Activated CD4-positive, alpha-beta memory T cell treated with anti-CD3 and anti-CD28 coated beads for 36 hours (primary cell): Measurements from ENCODE around the gene PRSS37. TPM values are rescaled to one million over a fixed set of nuclear protein-coding genes. Genes with fewer than 3 reads are reported as not detected.
"Not testable (repeated sequence)": the region's sequence is repeated elsewhere in the genome, so short reads cannot be mapped to it uniquely, and the experiment has no call there.

Source experiments
- CTCF ChIA-PET: fragments of 350-600 bp; sonication (Branson Sonifier 250); formaldehyde crosslinking; loops from one replicate; lab custom pipeline; 2021; ENCODE audit warnings: antibody characterized with exemption, inconsistent platforms; lab: Charles Lee
- POLR2A ChIA-PET: fragments of 350-600 bp; sonication (Branson Sonifier 250); formaldehyde crosslinking; loops from one replicate; lab custom pipeline; 2021; ENCODE audit warnings: antibody characterized with exemption; lab: Charles Lee
- DNase-seq: peaks from one replicate; pipeline ENCODE4 v3.0.0-alpha.2; 2020
- H3K27ac Mint-ChIP-seq: one replicate; pipeline ENCODE4 v1.8.0; 2021; ENCODE audit warnings: mixed read lengths
- H3K27me3 Mint-ChIP-seq: one replicate; pipeline ENCODE4 v1.8.0; 2021; ENCODE audit warnings: mixed read lengths
- H3K36me3 Mint-ChIP-seq: one replicate; pipeline ENCODE4 v1.8.0; 2021; ENCODE audit warnings: mixed read lengths
- H3K4me1 Mint-ChIP-seq: one replicate; pipeline ENCODE4 v1.8.0; 2021; ENCODE audit warnings: low read depth, mixed read lengths
- H3K4me3 Mint-ChIP-seq: one replicate; pipeline ENCODE4 v1.8.0; 2021; ENCODE audit warnings: mild to moderate bottlenecking, mixed read lengths
- H3K9me3 Mint-ChIP-seq: one replicate; pipeline ENCODE4 v1.8.0; 2021; ENCODE audit warnings: mixed read lengths
- intact Hi-C: fragments of 100-400 bp; cut with micrococcal nuclease; formaldehyde crosslinking; loops from one replicate; pipeline ENCODE4 v1.15.1; 2023
- total RNA-seq, 2 experiments: library from RNA; stranded (reverse); gene quantifications; one replicate each; pipeline ENCODE4 v1.2.3, GENCODE V29; 2021

PRSS37 gene
- total RNA-seq, 2 experiments from 2014 or later: not detected

GRCh38 chr7:141844256-141844655 is 3.0 kb upstream of the PRSS37 start:
- no peak overlapping the region for H3K4me3 Mint-ChIP-seq
- intact Hi-C loops: no loop called here
- H3K36me3 Mint-ChIP-seq: no peaks in the 10 kb centered on the region
- no peak overlapping the region for H3K27ac Mint-ChIP-seq
- no peaks in the 10 kb centered on the region for H3K27me3 Mint-ChIP-seq
- no peaks in the 10 kb centered on the region for H3K4me1 Mint-ChIP-seq
- no peak for DNase-seq
- POLR2A ChIA-PET: no interaction called here
- H3K9me3 Mint-ChIP-seq: peaks cover 10% of the 10 kb centered on the region
- CTCF ChIA-PET: no interaction called here

GRCh38 chr7:141842904-141843303 is 1.6 kb upstream of the PRSS37 start:
- ChIA-PET CTCF (no interaction called here), POLR2A (no interaction called here)
- Mint-ChIP-seq H3K4me1 (no peaks in the 10 kb centered on the region), H3K27me3 (no peaks in the 10 kb centered on the region), H3K27ac (no peak overlapping the region), H3K36me3 (no peaks in the 10 kb centered on the region), H3K4me3 (no peak overlapping the region), H3K9me3 (no peaks in the 10 kb centered on the region)
- DNase-seq: no peak
- intact Hi-C loops: no loop called here

- intact Hi-C loops: no loop called here
- no peak for DNase-seq
- ChIA-PET CTCF (no interaction called here), POLR2A (no interaction called here)
- Mint-ChIP-seq H3K9me3 (no peaks in the 10 kb centered on the region), H3K4me3 (no peak overlapping the region), H3K27ac (no peak overlapping the region), H3K4me1 (no peaks in the 10 kb centered on the region), H3K27me3 (no peaks in the 10 kb centered on the region), H3K36me3 (no peaks in the 10 kb centered on the region)
These were observed 577 bp downstream of the PRSS37 start for GRCh38 chr7:141840708-141841107.

- Mint-ChIP-seq H3K36me3 (no peaks in the 10 kb centered on the region), H3K4me1 (no peaks in the 10 kb centered on the region), H3K27me3 (no peaks in the 10 kb centered on the region), H3K9me3 (no peaks in the 10 kb centered on the region), H3K27ac (no peak overlapping the region), H3K4me3 (no peak overlapping the region)
- intact Hi-C loops: no loop called here
- ChIA-PET CTCF (no interaction called here), POLR2A (no interaction called here)
- no peak for DNase-seq
These were observed 2.0 kb downstream of the PRSS37 start for GRCh38 chr7:141839256-141839655.

- no peaks in the 10 kb centered on the region for H3K36me3 Mint-ChIP-seq
- CTCF ChIA-PET: no interaction called here
- POLR2A ChIA-PET: no interaction called here
These were observed 2.7 kb downstream of the PRSS37 start for GRCh38 chr7:141838581-141838980.

GRCh38 chr7:141837683-141838082 is 3.6 kb downstream of the PRSS37 start:
- Mint-ChIP-seq H3K9me3 (no peaks in the 10 kb centered on the region), H3K4me1 (no peaks in the 10 kb centered on the region), H3K27me3 (no peaks in the 10 kb centered on the region), H3K4me3 (no peak overlapping the region), H3K27ac (no peak overlapping the region), H3K36me3 (no peaks in the 10 kb centered on the region)
- intact Hi-C loops: no loop called here
- POLR2A ChIA-PET: no interaction called here
- CTCF ChIA-PET: no interaction called here
- no peak for DNase-seq

More at GRCh38 chr7:141838581-141838980, 2.7 kb downstream of the PRSS37 start:
- intact Hi-C loops: no loop called here
- Mint-ChIP-seq H3K9me3 (no peaks in the 10 kb centered on the region), H3K4me3 (no peak overlapping the region), H3K27ac (no peak overlapping the region), H3K27me3 (no peaks in the 10 kb centered on the region), H3K4me1 (no peaks in the 10 kb centered on the region)
- DNase-seq: no peak

GRCh38 chr7:141822432-141822831 is 18.9 kb downstream of the PRSS37 start:
- Mint-ChIP-seq H3K36me3 (peaks cover 52% of the 10 kb centered on the region), H3K9me3 (peaks cover 58% of the 10 kb centered on the region)
- POLR2A ChIA-PET, H3K27me3 Mint-ChIP-seq, H3K4me3 Mint-ChIP-seq, DNase-seq, intact Hi-C loops, H3K4me1 Mint-ChIP-seq, CTCF ChIA-PET, H3K27ac Mint-ChIP-seq: not testable (repeated sequence)

GRCh38 chr7:141820067-141820466 is 21.2 kb downstream of the PRSS37 start:
- peaks cover 65% of the 10 kb centered on the region for H3K9me3 Mint-ChIP-seq
- H3K36me3 Mint-ChIP-seq: peaks cover 54% of the 10 kb centered on the region
- H3K4me1 Mint-ChIP-seq: no peaks in the 10 kb centered on the region
- ChIA-PET POLR2A (no interaction called here), CTCF (no interaction called here)
- no peak overlapping the region for H3K4me3 Mint-ChIP-seq
- no peak overlapping the region for H3K27ac Mint-ChIP-seq
- intact Hi-C loops: no loop called here
- DNase-seq: no peak
- no peaks in the 10 kb centered on the region for H3K27me3 Mint-ChIP-seq

GRCh38 chr7:141792526-141792925 is 48.8 kb downstream of the PRSS37 start:
- Mint-ChIP-seq H3K36me3 (peaks cover 24% of the 10 kb centered on the region), H3K4me3 (no peak overlapping the region), H3K4me1 (no peaks in the 10 kb centered on the region), H3K27me3 (no peaks in the 10 kb centered on the region), H3K9me3 (no peaks in the 10 kb centered on the region), H3K27ac (no peak overlapping the region)
- intact Hi-C loops: no loop called here
- POLR2A ChIA-PET: no interaction called here
- DNase-seq: no peak
- CTCF ChIA-PET: no interaction called here

GRCh38 chr7:141789917-141790316 is 51.4 kb downstream of the PRSS37 start, which contains the start of gene TAS2R5:
TSS of gene TAS2R5 (plus strand) at chr7:141790217. CDS start at chr7:141790362, 145 bp downstream.
- intact Hi-C loops: no loop called here
- no peaks in the 10 kb centered on the region for H3K9me3 Mint-ChIP-seq
- ChIA-PET POLR2A (no interaction called here), CTCF (interaction anchor here (1.3 to 1.6 kb wide), 2 partner anchors 44 to 136 kb away, joined by 3 to 5 read pairs; no protein-coding TSS in a partner anchor)
- no peaks in the 10 kb centered on the region for H3K4me1 Mint-ChIP-seq
- no peak within 1 kb of the TSS for H3K27ac Mint-ChIP-seq
- H3K36me3 Mint-ChIP-seq: peaks cover 26% of the 10 kb centered on the region
- no peak within 1 kb of the TSS for H3K4me3 Mint-ChIP-seq
- H3K27me3 Mint-ChIP-seq: no peaks in the 10 kb centered on the region
- DNase-seq: no peak

- no peak for DNase-seq
- H3K27me3 Mint-ChIP-seq: no peaks in the 10 kb centered on the region
- intact Hi-C loops: no loop called here
- H3K9me3 Mint-ChIP-seq: no peaks in the 10 kb centered on the region
- CTCF ChIA-PET: no interaction called here
- H3K27ac Mint-ChIP-seq: no peak overlapping the region
- H3K36me3 Mint-ChIP-seq: peaks cover 21% of the 10 kb centered on the region
- POLR2A ChIA-PET: no interaction called here
- H3K4me1 Mint-ChIP-seq: no peaks in the 10 kb centered on the region
- no peak overlapping the region for H3K4me3 Mint-ChIP-seq
These were observed 53.0 kb downstream of the PRSS37 start for GRCh38 chr7:141788296-141788695.
